Nephron (organoid): ENCODE data around the gene CNIH2.

ENCODE experiments used
- H3K27ac Mint-ChIP-seq, 3 experiments: 2 replicates each; pipeline ENCODE4 v1.8.0; 2020; ENCODE audit warnings: mixed read lengths in 3 of 3, mild to moderate bottlenecking in 2 of 3, moderate library complexity in 1 of 3
- H3K27me3 Mint-ChIP-seq: 2 replicates; pipeline ENCODE4 v1.8.0; 2021; ENCODE audit warnings: low read depth, mild to moderate bottlenecking, moderate library complexity, mixed read lengths
- H3K36me3 Mint-ChIP-seq: 2 replicates; pipeline ENCODE4 v1.8.0; 2020; ENCODE audit warnings: low read depth, mixed read lengths
- H3K4me1 Mint-ChIP-seq: 2 replicates; pipeline ENCODE4 v1.8.0; 2020; ENCODE audit warnings: mixed read lengths
- H3K4me3 Mint-ChIP-seq, 3 experiments: 2 replicates each; pipeline ENCODE4 v1.8.0; 2020; ENCODE audit warnings: mild to moderate bottlenecking in 3 of 3, mixed read lengths in 3 of 3, moderate library complexity in 2 of 3
- H3K9me3 Mint-ChIP-seq: 2 replicates; pipeline ENCODE4 v1.8.0; 2020; ENCODE audit warnings: mixed read lengths
- TF ChIP-seq, protein P1 (sequence below), 3 experiments: fragments of 200-600 bp; sonication (generic); IDR thresholded peaks; one replicate each; pipeline ENCODE4 v1.5.0; 2021; ENCODE audit warnings: antibody characterized with exemption in 3 of 3; ENCODE audit not compliant: unreplicated experiment in 3 of 3

The CNIH2 gene

DNA sequence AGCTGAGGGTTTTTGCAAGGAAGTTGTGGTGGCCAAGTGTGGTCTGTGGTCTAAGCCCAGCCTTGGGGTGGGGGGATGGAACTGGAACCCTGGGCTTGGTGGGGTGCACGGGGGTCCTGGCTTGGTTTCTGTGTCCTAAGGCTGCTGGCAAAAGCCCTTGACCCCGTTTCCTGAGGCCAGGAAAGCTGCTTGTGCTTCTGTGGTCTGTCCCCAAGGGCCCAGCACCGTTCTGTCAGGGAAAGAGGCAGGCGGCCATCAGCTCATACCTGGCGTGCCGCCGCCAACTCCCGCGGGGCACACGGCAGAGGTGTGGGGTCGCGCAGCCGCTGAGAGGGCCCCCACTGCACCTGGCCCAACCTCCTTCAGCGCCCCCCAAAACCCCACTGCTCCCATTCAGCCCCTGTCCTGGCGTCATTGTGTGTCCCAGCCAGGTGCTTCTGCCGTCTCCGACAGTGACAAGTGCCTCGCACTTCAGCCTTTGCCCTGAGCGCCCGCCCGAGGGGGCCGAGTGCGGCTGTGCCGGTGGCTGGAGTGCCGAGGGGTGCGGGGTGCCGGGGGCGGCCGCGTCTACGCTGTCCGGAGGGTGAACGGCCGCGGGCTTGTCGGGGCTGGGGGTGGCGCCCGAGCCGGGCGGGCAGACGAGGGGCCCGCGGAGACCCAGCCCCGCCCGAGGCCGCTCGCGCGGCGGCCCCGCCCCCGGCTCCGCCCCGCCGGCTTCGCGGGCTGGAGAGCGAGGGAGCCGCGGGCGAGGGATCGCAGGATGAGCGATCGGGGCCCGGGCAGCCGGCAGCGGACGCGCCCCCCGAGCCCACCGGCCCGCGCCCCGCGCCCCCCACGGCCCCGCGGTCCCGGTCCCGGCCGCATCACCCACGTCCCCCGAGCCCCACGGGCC, at the start of gene CNIH2:
Gene CNIH2 (plus strand): TSS at position 705 of the 892 bp plus-strand sequence. CDS start 282 bp downstream, outside the sequence.
- Mint-ChIP-seq H3K27ac (no peak within 1 kb of the TSS), H3K36me3 (peaks cover 26% of the 10 kb centered on the region), H3K4me1 (peaks cover 35% of the 10 kb centered on the region), H3K27me3 (peaks cover 4% of the 10 kb centered on the region), H3K9me3 (no peaks in the 10 kb centered on the region), H3K4me3 (peak within 1 kb of the TSS; percentile 79 to 80 (median 79))
- TF ChIP-seq, protein P1, sequence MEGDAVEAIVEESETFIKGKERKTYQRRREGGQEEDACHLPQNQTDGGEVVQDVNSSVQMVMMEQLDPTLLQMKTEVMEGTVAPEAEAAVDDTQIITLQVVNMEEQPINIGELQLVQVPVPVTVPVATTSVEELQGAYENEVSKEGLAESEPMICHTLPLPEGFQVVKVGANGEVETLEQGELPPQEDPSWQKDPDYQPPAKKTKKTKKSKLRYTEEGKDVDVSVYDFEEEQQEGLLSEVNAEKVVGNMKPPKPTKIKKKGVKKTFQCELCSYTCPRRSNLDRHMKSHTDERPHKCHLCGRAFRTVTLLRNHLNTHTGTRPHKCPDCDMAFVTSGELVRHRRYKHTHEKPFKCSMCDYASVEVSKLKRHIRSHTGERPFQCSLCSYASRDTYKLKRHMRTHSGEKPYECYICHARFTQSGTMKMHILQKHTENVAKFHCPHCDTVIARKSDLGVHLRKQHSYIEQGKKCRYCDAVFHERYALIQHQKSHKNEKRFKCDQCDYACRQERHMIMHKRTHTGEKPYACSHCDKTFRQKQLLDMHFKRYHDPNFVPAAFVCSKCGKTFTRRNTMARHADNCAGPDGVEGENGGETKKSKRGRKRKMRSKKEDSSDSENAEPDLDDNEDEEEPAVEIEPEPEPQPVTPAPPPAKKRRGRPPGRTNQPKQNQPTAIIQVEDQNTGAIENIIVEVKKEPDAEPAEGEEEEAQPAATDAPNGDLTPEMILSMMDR (IDR thresholded peaks at IDR 0.05; ENCODE audit: unreplicated experiment in 3 of 3), result no peak

DNA sequence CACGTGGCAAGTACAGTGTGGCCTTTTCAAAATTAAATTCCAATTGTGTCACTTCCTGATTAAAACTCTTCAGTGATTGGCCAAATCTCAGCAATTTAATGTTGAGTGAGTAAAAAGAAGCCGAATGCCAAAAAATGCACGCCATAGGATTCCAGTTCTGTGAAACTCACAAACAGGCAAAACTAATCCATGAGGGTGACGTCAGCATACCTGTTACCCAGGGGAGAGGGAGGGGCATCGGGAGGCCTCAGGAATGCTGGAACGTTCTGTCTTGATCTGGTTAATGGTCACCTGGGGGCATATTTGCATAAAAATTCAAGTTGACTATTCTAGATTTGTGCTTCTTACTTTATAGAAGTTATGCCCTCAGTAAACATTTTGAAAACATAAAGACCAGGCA, 49.5 kb upstream of the CNIH2 start:
- Mint-ChIP-seq H3K27ac (peak overlapping the region in 2 of 3 experiments; percentile 10 to 74), H3K4me3 (no peak overlapping the region), H3K9me3 (no peaks in the 10 kb centered on the region), H3K27me3 (peaks cover 4% of the 10 kb centered on the region), H3K4me1 (peaks cover 11% of the 10 kb centered on the region), H3K36me3 (peaks cover 35% of the 10 kb centered on the region)
- TF ChIP-seq, protein P1 (IDR thresholded peaks at IDR 0.05; ENCODE audit: unreplicated experiment in 3 of 3), result no peak

DNA sequence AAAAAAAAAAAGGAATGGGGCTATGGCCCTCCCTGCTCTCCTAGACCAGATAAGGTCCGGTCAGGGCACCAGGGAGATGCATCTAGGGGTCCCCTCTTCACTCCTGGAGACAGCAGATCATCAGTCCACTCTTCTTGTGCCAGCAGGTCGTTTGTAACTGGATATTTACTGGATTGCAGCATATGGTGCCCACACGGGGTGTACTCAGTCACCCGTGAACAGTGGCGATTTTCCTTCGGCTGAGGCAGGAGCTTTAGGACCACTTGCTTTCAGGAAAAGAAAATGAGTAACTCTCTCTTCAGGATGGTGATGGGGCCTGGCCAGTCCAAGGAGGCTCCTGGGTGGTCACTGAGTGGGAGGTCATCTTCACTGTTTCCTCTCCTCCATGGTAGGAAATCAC, 47.8 kb upstream of the CNIH2 start:
- Mint-ChIP-seq H3K9me3 (no peaks in the 10 kb centered on the region), H3K27ac (no peak overlapping the region), H3K4me1 (peaks cover 6% of the 10 kb centered on the region), H3K36me3 (peaks cover 46% of the 10 kb centered on the region), H3K27me3 (peaks cover 4% of the 10 kb centered on the region), H3K4me3 (no peak overlapping the region)
- TF ChIP-seq, protein P1 (IDR thresholded peaks at IDR 0.05; ENCODE audit: unreplicated experiment in 3 of 3), result no peak

DNA sequence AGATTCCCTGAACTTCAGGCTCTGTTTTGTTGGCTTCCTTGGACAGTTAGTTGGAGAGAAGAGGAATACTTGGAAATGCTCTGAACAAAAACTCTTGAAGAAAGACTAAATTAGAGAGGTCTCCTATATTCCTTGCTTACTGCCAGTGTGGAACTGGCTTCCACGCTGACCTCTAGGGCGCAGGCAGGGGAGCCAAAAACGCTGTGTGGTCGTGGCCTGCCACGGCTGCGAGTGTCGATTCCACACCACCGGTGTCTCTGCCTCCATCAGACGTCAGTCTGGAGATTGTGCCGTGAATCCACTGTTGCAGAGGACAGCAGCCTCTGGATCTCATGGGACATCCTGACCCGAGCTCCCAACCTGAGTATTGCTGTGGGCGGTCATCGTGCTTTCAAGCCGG, 47.0 kb upstream of the CNIH2 start:
- H3K4me3 Mint-ChIP-seq, result no peak overlapping the region
- peaks cover 6% of the 10 kb centered on the region for H3K4me1 Mint-ChIP-seq
- peaks cover 54% of the 10 kb centered on the region for H3K36me3 Mint-ChIP-seq
- TF ChIP-seq, protein P1 (IDR thresholded peaks at IDR 0.05; ENCODE audit: unreplicated experiment in 3 of 3), result no peak
- no peak overlapping the region for H3K27ac Mint-ChIP-seq
- no peaks in the 10 kb centered on the region for H3K9me3 Mint-ChIP-seq
- H3K27me3 Mint-ChIP-seq, result peaks cover 4% of the 10 kb centered on the region

DNA sequence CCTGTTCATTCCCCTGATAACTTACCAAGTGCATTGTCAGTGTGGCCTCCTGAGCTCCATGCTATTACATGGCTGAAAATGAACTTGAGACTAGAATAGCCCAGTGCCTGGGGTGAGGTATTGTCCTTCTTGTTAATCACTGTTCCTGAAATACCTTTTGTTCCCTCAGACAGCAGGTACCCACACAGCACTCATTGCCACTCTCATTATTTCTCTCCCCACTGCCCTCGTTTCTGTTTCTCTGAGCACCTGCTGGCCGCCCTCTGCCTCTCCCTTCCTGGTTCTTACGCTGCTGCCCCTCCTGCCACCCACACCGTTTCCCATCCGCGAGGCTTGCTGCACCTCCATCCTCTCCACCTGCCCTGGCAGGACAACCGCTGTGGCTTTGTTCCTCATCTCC, 46.4 kb upstream of the CNIH2 start:
- Mint-ChIP-seq H3K4me3 (no peak overlapping the region), H3K4me1 (peaks cover 6% of the 10 kb centered on the region), H3K27ac (no peak overlapping the region), H3K9me3 (no peaks in the 10 kb centered on the region), H3K27me3 (peaks cover 4% of the 10 kb centered on the region), H3K36me3 (peaks cover 54% of the 10 kb centered on the region)
- TF ChIP-seq, protein P1 (IDR thresholded peaks at IDR 0.05; ENCODE audit: unreplicated experiment in 3 of 3), result no peak

DNA sequence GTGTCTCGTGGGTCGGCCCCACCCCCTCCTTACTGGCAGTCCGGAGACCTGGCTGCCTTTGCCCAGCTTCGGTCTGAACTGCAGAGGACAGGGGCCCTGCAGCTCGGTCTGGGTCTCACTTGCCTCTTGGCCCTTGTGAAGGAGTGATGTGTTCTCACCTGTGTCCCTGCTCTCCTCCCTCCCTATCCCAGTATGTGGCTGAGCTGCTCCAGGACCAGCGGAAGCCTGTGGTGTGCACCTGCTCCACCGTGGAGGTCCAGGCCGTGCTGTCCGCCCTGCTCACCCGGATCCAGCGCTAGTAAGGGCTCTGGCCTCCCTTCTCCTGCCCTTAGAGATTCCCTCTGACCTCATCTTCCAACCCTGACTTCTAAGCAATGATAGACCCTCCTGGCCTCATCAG, 45.2 kb upstream of the CNIH2 start:
- peaks cover 6% of the 10 kb centered on the region for H3K4me1 Mint-ChIP-seq
- H3K9me3 Mint-ChIP-seq, result no peaks in the 10 kb centered on the region
- H3K27me3 Mint-ChIP-seq, result peaks cover 4% of the 10 kb centered on the region
- H3K4me3 Mint-ChIP-seq, result no peak overlapping the region
- peaks cover 51% of the 10 kb centered on the region for H3K36me3 Mint-ChIP-seq
- TF ChIP-seq, protein P1 (IDR thresholded peaks at IDR 0.05; ENCODE audit: unreplicated experiment in 3 of 3), result no peak
- H3K27ac Mint-ChIP-seq, result no peak overlapping the region
